HG03135 (cell line): ENCODE measurements around the gene IVL.

Experiments
- ATAC-seq: cut with Tn5 transposase; IDR thresholded peaks from one replicate; pipeline ENCODE4 v1.9.1; 2021; ENCODE audit warnings: mild to moderate bottlenecking, moderate library complexity; ENCODE audit not compliant: unreplicated experiment

IVL gene

DNA sequence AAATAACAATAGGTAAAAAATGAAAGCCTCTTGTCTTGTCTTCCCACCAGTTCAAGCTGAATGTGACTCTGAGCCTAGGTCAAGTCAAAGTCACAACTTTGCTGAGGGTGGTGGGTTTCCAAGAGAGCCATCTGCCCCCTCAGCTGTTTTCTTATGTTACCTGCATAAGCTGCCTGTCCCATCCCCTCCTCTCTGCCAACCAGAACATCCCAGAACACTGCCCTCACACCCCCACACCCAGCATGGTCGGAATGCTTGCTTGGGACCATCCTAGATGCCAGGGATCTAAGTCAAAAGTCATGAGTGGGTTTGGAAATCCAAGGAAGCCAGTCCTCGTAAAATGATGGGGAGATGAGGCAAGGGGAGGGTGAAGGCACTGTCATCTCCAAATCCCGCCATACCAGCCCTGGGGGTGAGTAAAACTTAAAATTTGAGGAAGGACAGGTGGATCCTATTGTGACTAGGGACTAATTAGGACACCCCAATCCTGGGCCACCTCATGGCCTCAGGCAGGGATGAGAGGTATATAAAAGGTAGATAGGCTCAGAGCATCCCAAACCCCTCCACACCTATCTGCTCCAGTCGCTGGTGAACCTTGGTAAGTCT, 38.4 kb downstream of the IVL start, which contains the start of gene SPRR5:
Gene SPRR5, plus strand, starts transcription at position 556 of the 606 bp plus-strand sequence. CDS start 1,349 bp downstream, outside the sequence.
- no peak for ATAC-seq

DNA sequence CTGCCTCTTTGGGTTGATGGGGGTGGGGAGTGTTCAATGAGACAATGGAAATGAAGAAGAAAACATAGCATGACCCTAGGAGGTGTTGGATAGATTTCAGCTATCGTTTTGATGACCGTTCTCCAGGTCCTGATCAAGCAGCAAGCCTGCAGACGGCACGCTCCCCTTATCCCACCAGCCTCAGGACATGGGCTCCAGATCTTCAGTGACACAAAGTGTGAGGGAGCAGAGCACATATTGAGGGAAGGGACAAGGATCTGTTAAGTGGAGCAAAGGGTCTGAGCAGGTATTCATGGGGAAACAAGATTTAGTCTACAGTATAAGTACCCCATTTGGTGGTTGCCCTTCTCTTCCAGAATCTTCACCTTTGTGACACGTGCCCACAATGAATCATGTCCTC, 43.4 kb downstream of the IVL start:
- no peak for ATAC-seq

DNA sequence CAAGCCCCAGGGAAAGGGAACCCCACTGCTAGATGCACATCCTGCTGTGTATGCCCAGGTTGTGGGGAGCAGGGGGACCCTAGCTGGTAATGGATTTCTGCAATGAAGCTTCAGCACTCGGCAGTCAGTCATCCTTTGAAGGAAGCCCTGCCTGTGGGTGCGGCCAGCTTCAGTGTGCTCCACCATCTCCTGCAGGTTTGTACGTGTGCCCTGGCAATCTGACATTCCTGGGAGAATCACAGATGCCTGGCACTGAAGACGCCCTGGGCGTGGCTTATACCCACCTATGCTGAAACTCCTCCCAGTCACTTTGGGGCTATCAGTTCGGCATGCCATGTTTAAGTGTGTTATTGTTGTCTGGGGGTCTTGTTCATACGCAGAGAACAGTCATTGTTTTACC, 45.4 kb downstream of the IVL start:
- no peak for ATAC-seq

DNA sequence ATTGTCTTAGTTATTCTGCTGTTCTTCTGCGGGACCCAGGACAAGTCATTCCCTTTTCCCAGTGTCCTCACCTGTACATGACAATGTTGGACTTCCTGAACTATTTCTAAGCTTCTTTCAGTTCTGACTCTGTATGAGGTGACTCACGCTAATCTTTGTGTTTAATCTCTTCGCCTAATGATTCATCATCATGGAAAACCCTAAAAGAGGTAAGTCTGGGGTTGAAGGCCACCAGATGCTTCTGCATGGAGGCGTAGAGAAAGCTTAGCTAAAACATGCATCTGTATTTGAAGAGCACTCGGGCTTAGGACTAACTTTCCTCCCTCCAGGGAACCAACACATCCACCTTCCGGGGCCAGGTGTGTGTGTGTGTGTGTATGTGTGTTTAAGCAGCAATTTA, 46.1 kb downstream of the IVL start:
- no peak for ATAC-seq

DNA sequence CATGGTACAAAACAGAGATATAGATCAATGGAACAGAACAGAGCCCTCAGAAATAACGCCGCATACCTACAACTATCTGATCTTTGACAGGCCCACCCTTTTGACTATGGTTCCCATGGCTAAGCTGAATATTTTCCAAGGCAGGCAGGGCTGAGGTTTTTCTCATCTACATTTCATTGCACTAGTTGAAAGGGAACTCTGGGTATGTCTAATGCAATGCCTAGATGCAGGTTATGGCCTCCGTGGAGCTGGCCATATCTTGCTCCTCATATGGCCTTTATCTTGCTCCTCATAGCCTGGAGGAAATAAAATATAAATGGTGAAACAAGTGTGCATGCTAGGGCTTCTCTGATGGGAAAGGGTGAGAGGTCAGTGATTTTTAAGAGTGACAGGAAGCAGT, 49.2 kb downstream of the IVL start:
- no peak for ATAC-seq

DNA sequence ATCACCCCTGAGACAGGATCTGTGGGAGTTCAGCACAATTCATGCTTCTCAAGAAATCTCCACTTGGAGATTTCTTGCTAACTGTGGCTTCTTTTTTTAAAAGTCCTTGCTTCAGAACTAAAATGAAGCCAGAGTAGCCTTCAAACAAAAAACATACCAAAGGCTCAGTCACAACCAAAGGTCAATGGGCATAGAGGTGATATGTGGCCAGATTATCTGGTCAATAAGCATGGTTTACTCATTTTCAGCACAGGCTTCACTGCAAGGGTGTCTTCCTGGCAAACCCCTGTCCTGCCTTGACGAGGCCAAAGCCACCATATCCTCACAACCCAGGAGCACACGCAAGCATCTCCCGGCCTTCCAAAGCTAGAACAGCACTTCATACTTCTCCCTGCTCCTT, 50.9 kb downstream of the IVL start:
- ATAC-seq = no peak

DNA sequence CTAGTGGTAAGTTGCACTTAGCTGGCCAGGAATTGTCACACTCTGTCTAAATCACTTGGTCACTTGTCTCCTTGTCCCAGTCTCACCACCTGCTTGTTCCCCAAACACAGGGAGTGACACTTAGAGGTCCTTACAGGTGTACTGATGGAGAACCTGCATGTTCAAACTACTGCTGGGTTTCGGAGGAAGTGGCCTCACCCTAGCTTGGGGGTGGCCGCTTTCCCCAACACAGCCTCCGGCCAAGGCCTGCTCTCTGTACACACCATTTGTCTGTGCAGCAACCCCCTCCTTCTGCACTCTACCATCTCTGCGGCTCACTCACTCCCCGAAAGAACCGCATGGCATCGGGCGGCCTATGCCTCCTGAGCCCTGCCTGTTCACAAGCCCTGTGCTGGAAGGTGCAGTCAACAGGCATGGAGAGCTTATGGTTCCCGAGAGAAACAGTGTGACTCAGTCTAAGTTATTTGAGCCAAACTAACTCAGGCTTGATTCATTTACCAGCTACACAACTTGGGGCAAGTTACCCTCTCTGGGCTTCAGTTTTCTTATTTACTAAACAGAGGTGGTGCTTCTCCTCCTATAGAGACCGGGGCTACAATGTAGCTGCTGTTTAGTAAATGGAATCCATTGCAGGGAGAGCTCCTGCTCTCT, 51.6 kb downstream of the IVL start:
- ATAC-seq = no peak

DNA sequence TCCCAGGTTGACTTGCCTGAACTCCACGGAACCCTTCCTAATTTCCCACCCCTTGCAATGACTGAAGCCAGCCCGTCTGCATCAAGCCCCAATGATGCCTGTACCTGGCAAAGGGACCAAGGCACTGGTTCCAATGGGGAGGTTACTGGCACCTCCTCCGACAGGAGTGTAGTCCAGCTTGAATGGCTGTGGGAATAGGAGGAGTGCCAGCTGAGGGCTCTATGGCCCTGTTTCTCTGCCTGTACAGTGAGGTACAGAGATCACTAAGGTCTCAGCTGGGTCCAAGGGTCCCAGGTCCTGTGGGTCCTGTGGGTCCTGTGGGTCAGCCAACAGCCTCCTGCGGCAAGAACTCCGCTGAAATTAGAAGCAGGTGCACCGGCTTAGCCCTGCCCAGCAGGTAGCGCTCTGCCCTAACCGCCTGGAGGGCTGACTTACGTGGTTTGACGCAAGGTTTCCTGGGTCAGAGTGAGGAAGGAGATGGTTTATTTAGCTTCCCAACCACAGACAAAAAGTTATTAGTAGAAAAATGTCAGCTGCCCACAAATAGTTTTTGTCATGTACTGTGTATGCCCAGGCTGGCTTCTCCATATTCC, 52.2 kb downstream of the IVL start:
- ATAC-seq = no peak
